GM23248 (cell line): Measurements from ENCODE around the gene CCDC80. TPM values are rescaled to one million over a fixed set of nuclear protein-coding genes. Genes with fewer than 3 reads are reported as not detected.

Experiments used
- DNase-seq: peaks from one replicate; pipeline ENCODE4 v3.0.0-alpha.2; 2015
- H2AFZ ChIP-seq: fragments of 200-600 bp; sonication (generic); 2 replicates; pipeline ENCODE4 v1.6.1; 2016; ENCODE audit warnings: antibody characterized with exemption
- H3F3A ChIP-seq: fragments of 200-600 bp; sonication (generic); 2 replicates; pipeline ENCODE4 v1.6.1; 2016; ENCODE audit warnings: mild to moderate bottlenecking, antibody characterized with exemption, mixed run types; ENCODE audit not compliant: insufficient read depth
- H3K27ac ChIP-seq: fragments of 200-600 bp; sonication (generic); 2 replicates; pipeline ENCODE4 v1.5.1; 2016; ENCODE audit warnings: mild to moderate bottlenecking
- H3K27me3 ChIP-seq: fragments of 200-600 bp; sonication (generic); replicated peaks from 2 replicates; pipeline ENCODE4 v1.6.1; 2016; ENCODE audit warnings: mild to moderate bottlenecking; ENCODE audit not compliant: insufficient read depth
- H3K36me3 ChIP-seq: fragments of 200-600 bp; sonication (generic); 2 replicates; pipeline ENCODE4 v1.6.1; 2016; ENCODE audit warnings: low read depth, mild to moderate bottlenecking
- H3K4me1 ChIP-seq: fragments of 200-600 bp; sonication (generic); 2 replicates; pipeline ENCODE4 v1.6.1; 2016; ENCODE audit warnings: mild to moderate bottlenecking; ENCODE audit not compliant: insufficient read depth
- H3K4me2 ChIP-seq: fragments of 200-600 bp; sonication (generic); one replicate; pipeline ENCODE4 v1.6.1; 2016; ENCODE audit warnings: mild to moderate bottlenecking; ENCODE audit not compliant: unreplicated experiment
- H3K4me3 ChIP-seq: fragments of 200-600 bp; sonication (generic); 2 replicates; pipeline ENCODE4 v1.5.1; 2016; ENCODE audit warnings: mild to moderate bottlenecking
- H3K79me2 ChIP-seq: fragments of 200-600 bp; sonication (generic); 2 replicates; pipeline ENCODE4 v1.6.1; 2016; ENCODE audit warnings: mild to moderate bottlenecking; ENCODE audit not compliant: insufficient read depth
- H3K9ac ChIP-seq: fragments of 200-600 bp; sonication (generic); 2 replicates; pipeline ENCODE4 v1.6.1; 2016; ENCODE audit warnings: mild to moderate bottlenecking
- H3K9me2 ChIP-seq: fragments of 200-600 bp; sonication (generic); 2 replicates; pipeline ENCODE4 v1.6.1; 2016; ENCODE audit warnings: mixed run types, mild to moderate bottlenecking, moderate library complexity; ENCODE audit not compliant: insufficient read depth
- H3K9me3 ChIP-seq: fragments of 200-600 bp; sonication (generic); one replicate; pipeline ENCODE4 v1.6.1; 2017; ENCODE audit warnings: low read depth
- H4K20me1 ChIP-seq: fragments of 200-600 bp; sonication (generic); 2 replicates; pipeline ENCODE4 v1.6.0; 2016; ENCODE audit not compliant: insufficient read depth
- EZH2 ChIP-seq: fragments of 200-600 bp; sonication (generic); IDR thresholded peaks from 2 replicates; pipeline ENCODE4 v1.6.1; 2018; ENCODE audit warnings: antibody characterized with exemption, mild to moderate bottlenecking; ENCODE audit not compliant: insufficient read depth, poor library complexity, severe bottlenecking
- EZH2phosphoT487 ChIP-seq: fragments of 200-600 bp; sonication (generic); IDR thresholded peaks from 2 replicates; pipeline ENCODE4 v1.6.1; 2018; ENCODE audit warnings: antibody characterized with exemption, moderate library complexity, mild to moderate bottlenecking, low read depth; ENCODE audit not compliant: insufficient read depth
- WGBS, 2 experiments: methylation state at CpG; one replicate each; pipeline ENCODE4 v1.1.6; 2015 to 2017; ENCODE audit warnings: low lambda C conversion rate in 2 of 2, low coverage in 1 of 2; ENCODE audit errors: missing lambda C conversion rate in 2 of 2; 5-methylcytosine and 5-hydroxymethylcytosine counted together
- in situ Hi-C: fragments of 300-500 bp; cut with MboI; formaldehyde crosslinking; loops from 2 replicates; pipeline ENCODE4 v1.15.0; 2020
- polyA plus RNA-seq: library from polyadenylated mRNA; unstranded; fragments of >200 nt; fragmentation: Nextera tagmentation; extraction: Ambion mirVana; gene quantifications from 2 replicates; pipeline ENCODE4 v1.2.1, GENCODE V29; 2016
- total RNA-seq: library from RNA; depleted of rRNA; stranded (reverse); fragments of >200 nt; shearing (Covaris generic); gene quantifications from 2 replicates; pipeline ENCODE4 v1.2.3, GENCODE V29; 2014

CCDC80 gene
- total and polyA plus RNA-seq, 2 experiments from 2014 or later, result 1,238 to 2,200 TPM

DNA sequence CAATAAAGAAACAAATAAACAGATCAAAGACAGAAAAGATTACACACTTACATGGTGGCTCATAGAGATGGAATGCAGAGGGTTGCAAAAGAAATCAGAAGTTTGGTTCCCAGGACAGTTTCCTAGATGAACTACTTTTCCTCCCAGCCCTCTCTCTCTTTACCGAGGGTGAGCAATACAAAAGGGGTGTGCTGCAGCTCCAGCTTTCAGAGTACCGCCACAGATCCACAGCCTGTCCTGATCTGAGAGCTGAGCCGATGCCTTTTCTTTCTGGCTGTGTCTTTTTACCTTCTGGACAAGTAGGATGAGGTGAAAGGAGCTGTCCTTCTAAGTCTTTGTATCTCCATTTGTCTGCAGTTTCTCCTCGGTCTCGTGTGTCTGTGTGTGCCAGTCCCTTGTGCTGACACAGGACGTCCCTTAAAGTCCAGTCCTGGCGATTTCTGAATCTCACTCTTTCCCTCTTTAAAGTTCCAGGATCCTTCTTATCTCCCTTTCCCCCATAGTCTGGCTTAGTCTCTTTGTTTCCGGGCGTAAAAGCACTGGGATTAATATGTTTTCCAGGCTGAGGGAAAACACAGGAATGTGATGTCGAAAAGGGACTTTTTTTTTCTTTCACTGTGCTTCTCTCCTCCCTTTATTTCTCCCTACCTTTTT lies 540 bp downstream of the CCDC80 start:
- Histone ChIP-seq H3K27ac (peak overlapping the region; percentile 95), H3K4me3 (peak overlapping the region; percentile 97), H3K9ac (peak overlapping the region; percentile 97), H3F3A (peaks cover 80% of the 10 kb centered on the region), H3K9me3 (no peaks in the 10 kb centered on the region), H4K20me1 (peaks cover 9% of the 10 kb centered on the region; the same call in 1 of the 2 replicates), H3K27me3 (no peaks in the 10 kb centered on the region), H3K36me3 (peaks cover 38% of the 10 kb centered on the region), H3K79me2 (peaks cover 93% of the 10 kb centered on the region), H3K4me2 (peak overlapping the region; percentile 98), H2AFZ (no peak overlapping the region), H3K9me2 (no peaks in the 10 kb centered on the region), H3K4me1 (peaks cover 27% of the 10 kb centered on the region)
- 0 to 1% methylated on average over 10 of the region's 10 CpGs for WGBS, 2 experiments
- in situ Hi-C loops, result loop anchor here (5.0 to 10.0 kb wide), 3 partner anchors 67 to 344 kb away; no protein-coding TSS in a partner anchor
- TF ChIP-seq EZH2phosphoT487 (no peak), EZH2 (no peak)
- DNase-seq, result peak; percentile 93

DNA sequence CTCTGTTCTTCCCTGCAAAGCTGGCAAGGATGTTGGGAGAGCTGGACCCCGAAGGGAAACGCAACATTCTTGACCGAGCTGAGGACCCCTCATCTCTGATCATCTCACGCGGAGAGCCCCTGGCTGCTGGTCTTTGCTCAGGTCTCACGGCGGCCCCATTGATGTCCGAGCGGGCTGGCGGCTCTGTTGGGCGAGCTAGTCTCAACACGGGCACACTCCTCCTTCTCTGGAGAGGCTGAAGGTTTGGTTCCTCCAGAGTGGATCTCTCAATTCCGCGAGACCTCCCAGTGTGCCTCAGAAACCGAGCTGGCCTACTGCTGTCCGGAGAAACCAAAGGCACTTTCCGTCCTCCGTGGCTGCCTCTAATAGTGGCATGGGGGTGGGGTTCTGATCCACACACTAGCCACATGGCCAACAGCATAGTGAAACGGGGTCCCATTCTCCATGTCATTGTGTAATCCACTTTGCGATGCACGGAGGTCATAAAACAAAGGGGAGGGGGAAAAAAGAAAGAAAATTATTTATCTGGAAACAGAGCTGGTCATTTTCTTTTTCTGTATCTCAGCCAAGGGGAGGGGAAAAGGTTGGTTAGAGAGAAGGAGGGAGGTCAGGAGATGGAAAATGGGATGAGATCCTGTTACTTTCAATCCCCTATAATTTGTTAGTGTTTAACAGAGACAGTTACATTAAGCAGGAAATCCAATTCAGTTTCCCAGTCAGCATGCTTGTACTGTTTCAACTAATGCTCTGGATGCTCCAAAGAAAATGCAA lies 1.3 kb downstream of the CCDC80 start:
- H3K4me1 ChIP-seq, result peaks cover 31% of the 10 kb centered on the region
- in situ Hi-C loops, result loop anchor here (5.0 to 10.0 kb wide), 3 partner anchors 68 to 345 kb away; no protein-coding TSS in a partner anchor
- no peaks in the 10 kb centered on the region for H3K27me3 ChIP-seq
- peak overlapping the region; percentile 97 for H3K4me3 ChIP-seq
- no peaks in the 10 kb centered on the region for H3K9me2 ChIP-seq
- TF ChIP-seq EZH2 (no peak), EZH2phosphoT487 (no peak)
- peak overlapping the region; percentile 98 for H3K4me2 ChIP-seq
- 1% methylated on average over 21 of the region's 21 CpGs for WGBS, 2 experiments
- H3K27ac ChIP-seq, result peak overlapping the region; percentile 95
- H4K20me1 ChIP-seq, result peaks cover 9% of the 10 kb centered on the region; the same call in 1 of the 2 replicates
- peaks cover 45% of the 10 kb centered on the region for H3K36me3 ChIP-seq
- no peaks in the 10 kb centered on the region for H3K9me3 ChIP-seq
- DNase-seq, result peak; percentile 81
- peak overlapping the region; percentile 97 for H3K9ac ChIP-seq
- peaks cover 93% of the 10 kb centered on the region for H3K79me2 ChIP-seq
- H3F3A ChIP-seq, result peaks cover 88% of the 10 kb centered on the region
- H2AFZ ChIP-seq, result no peak overlapping the region

DNA sequence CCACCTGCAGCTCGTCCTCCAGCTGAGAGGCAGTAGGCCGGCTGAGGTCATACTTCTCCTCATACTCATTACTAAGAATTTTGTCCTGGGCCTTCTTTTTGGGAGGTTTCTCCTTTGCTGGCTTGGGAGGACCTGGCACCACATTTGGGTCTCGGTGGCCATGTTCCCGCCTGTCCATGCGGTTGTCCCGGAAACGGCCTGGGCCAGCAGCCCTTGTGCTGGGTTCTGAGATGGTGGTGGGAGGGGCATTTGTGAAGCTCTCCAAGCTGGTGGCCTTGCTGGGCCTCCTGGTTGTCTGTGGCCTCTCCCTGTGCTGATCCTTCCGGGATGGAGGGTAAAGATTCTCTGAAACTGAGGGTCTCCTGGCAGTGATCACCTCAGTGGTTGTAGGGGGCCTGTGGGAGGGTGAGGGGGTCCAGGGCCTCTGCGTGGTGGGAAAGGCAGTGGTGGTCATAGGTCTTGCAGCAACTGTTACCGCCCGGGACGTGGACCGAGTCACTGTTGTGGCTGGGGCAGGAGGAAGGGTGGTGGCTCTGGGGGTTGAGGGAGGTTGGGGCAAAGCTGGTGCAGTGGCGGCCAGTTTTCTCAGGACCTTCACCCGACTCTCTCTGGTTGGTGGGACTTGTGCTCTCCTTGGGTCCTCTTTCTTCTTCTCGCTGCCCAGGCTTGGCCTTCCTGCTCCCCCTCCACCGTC lies 2.5 kb downstream of the CCDC80 start:
- 1 to 2% methylated on average over 13 to 17 of the region's 17 CpGs for WGBS, 2 experiments
- H3K4me3 ChIP-seq, result peak overlapping the region; percentile 97
- no peaks in the 10 kb centered on the region for H3K9me2 ChIP-seq
- H3K27ac ChIP-seq, result peak overlapping the region; percentile 95
- peaks cover 93% of the 10 kb centered on the region for H3K79me2 ChIP-seq
- peak overlapping the region; percentile 97 for H3K9ac ChIP-seq
- H3K36me3 ChIP-seq, result peaks cover 57% of the 10 kb centered on the region
- H3K27me3 ChIP-seq, result no peaks in the 10 kb centered on the region
- no peaks in the 10 kb centered on the region for H3K9me3 ChIP-seq
- in situ Hi-C loops, result no loop called here
- peaks cover 98% of the 10 kb centered on the region for H3F3A ChIP-seq
- no peak for TF ChIP-seq EZH2phosphoT487
- TF ChIP-seq EZH2, result no peak
- peaks cover 32% of the 10 kb centered on the region for H3K4me1 ChIP-seq
- H2AFZ ChIP-seq, result no peak overlapping the region
- H4K20me1 ChIP-seq, result peaks cover 18% of the 10 kb centered on the region; the same call in 1 of the 2 replicates
- peak overlapping the region; percentile 98 for H3K4me2 ChIP-seq
- peak; percentile 84 for DNase-seq

DNA sequence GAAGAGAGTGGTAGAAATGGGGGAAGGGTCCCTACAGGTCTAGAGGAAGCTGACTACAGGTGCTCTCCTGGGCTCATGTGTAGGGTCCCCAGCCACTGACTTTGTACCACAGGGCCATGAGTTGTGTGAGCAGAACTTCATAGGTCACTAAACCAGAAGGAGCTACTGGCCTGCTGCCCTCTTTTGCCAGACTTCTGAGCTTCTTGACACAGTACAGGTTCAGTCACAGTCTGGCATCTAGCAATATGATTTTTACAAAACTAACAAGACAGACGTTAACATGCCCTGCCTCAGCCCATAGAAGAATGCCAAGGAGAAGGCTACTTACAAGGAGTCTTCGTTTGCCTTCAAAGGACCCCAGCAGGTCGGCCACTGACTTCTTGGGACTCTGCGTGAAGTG lies 3.2 kb downstream of the CCDC80 start:
- Histone ChIP-seq H4K20me1 (peaks cover 20% of the 10 kb centered on the region; the same call in 1 of the 2 replicates), H3K79me2 (peaks cover 100% of the 10 kb centered on the region), H3F3A (peaks cover 100% of the 10 kb centered on the region), H3K4me2 (peak overlapping the region; percentile 98), H3K9ac (peak overlapping the region; percentile 97), H3K9me2 (no peaks in the 10 kb centered on the region), H2AFZ (no peak overlapping the region), H3K27ac (peak overlapping the region; percentile 95), H3K4me3 (peak overlapping the region; percentile 97), H3K36me3 (peaks cover 61% of the 10 kb centered on the region), H3K9me3 (no peaks in the 10 kb centered on the region), H3K4me1 (peaks cover 33% of the 10 kb centered on the region), H3K27me3 (no peaks in the 10 kb centered on the region)
- in situ Hi-C loops, result no loop called here
- 1 to 2% methylated on average over 4 of the region's 4 CpGs for WGBS, 2 experiments
- TF ChIP-seq EZH2phosphoT487, result no peak
- no peak for TF ChIP-seq EZH2
- peak; percentile 48 for DNase-seq
